Heart left ventricle (tissue), 13 donors: ENCODE measurements around the gene OTOP2.

Experiments
- POLR2A ChIP-seq, 2 donors: fragments of 450-650 bp; IDR thresholded peaks; one replicate each; pipeline ENCODE4 v1.6.1; 2017; ENCODE audit warnings: antibody characterized with exemption in 2 of 2, mild to moderate bottlenecking in 2 of 2, moderate library complexity in 2 of 2
- TF ChIP-seq, protein P1 (sequence below), 12 donors: fragments of 200-600 bp; sonication (generic) in 4 of 12; IDR thresholded peaks; one replicate each; pipeline versions ENCODE4 v1.5.0 to v1.8.0; 2018 to 2022; ENCODE audit warnings: antibody characterized with exemption in 12 of 12, mild to moderate bottlenecking in 5 of 12
- donor health status: ischemic (EF 13 %, LVEDD 7.1; RV severe dilation, severe dysfunction).
- donor health status: DM: no; HTN: yes; CAD: no.
- donor health status: DM: no; HTN: no; CAD: no.
- donor health status: ischemic (EF 25% LVEDD 6.9; RV normal size, moderate dysfunction).
- donor health status: ischemic (EF 25% LVEDD 5.7; RV mildly dilated, moderate dysfunction).
- donor health status: ischemic (EF 35%, LVEDD 5.7; RV mildly dilated, moderate dysfunction).
- donor health status: nonischemic (EF 11% LVEDD 7.7; RV severe dilation, severe dysfunction).
- donor health status: DM: yes; HTN: yes; CAD: no.
- donor health status: PGD.
- donor health status: ischemic (EF 29% LVEDD 5.4; RV normal size, mild dysfunction).
- donor health status: nonischemic (EF 23%, LVEDD 6.1; RV moderate dilation, normal function).

- TF ChIP-seq, protein P1, sequence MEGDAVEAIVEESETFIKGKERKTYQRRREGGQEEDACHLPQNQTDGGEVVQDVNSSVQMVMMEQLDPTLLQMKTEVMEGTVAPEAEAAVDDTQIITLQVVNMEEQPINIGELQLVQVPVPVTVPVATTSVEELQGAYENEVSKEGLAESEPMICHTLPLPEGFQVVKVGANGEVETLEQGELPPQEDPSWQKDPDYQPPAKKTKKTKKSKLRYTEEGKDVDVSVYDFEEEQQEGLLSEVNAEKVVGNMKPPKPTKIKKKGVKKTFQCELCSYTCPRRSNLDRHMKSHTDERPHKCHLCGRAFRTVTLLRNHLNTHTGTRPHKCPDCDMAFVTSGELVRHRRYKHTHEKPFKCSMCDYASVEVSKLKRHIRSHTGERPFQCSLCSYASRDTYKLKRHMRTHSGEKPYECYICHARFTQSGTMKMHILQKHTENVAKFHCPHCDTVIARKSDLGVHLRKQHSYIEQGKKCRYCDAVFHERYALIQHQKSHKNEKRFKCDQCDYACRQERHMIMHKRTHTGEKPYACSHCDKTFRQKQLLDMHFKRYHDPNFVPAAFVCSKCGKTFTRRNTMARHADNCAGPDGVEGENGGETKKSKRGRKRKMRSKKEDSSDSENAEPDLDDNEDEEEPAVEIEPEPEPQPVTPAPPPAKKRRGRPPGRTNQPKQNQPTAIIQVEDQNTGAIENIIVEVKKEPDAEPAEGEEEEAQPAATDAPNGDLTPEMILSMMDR (IDR thresholded peaks at IDR 0.05) = no peak
- no peak for TF ChIP-seq POLR2A (IDR thresholded peaks at IDR 0.05)
These were observed 47.7 kb downstream of the OTOP2 start for GRCh38 chr17:74971842-74972106.
